NCI-H1417 treated with DMSO at 0.1 percent for 48 hours (cell line): ENCODE data around the gene PQBP1.
A peak's percentile ranks its signal among the peaks of the same experiment; 100 is the strongest.
"Not testable (repeated sequence)": the region's sequence is repeated elsewhere in the genome, so short reads cannot be mapped to it uniquely, and the experiment has no call there.

Source experiments
- DNase-seq: peaks from one replicate; lab custom pipeline; 2025; lab: John Stamatoyannopoulos, UW

Gene PQBP1, protein sequence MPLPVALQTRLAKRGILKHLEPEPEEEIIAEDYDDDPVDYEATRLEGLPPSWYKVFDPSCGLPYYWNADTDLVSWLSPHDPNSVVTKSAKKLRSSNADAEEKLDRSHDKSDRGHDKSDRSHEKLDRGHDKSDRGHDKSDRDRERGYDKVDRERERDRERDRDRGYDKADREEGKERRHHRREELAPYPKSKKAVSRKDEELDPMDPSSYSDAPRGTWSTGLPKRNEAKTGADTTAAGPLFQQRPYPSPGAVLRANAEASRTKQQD

DNA sequence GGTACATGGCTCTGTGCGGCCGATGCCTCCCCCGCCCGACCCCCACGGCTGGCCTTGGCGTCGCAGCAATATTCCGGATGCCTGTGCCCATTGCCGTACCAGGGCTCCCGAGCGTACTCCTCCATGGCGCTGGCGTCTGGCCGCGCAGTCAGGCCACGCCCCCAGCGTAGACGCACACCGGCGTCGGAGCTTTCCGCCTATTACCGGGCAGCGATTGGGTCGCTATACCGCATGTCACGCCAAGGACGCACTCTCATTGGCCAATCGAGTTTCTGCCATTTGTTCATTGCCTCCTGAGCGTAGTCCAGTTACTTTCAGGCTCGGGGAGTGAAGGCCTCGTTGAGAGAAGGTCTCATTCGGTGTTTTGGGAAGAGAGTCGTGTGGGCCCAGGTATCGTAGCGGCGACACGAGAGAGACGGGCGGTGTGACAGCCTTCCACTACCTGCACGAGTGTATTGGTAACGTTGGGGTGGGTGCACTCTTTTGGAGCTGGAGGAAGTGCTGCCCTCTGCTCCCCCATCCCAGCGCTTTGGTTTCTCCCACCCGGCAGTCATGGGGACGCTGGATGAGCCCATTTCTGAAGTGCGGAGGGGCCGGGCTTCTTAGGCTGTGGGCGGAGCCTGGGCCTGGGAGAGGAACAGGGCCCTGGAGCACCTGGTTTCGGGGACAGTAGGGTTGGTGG is at the start of gene PQBP1, which contains the start of gene TIMM17B:
PQBP1 (plus strand) TSS at position 306 of the 682 bp plus-strand sequence. CDS start 580 bp downstream, outside the sequence.
TIMM17B (minus strand) TSS at position 144 of the 682 bp plus-strand sequence; CDS start at position 125, 19 bp downstream.
- DNase-seq: peak; percentile 78

GRCh38 chrX:48848847-48849246 is 48.9 kb upstream of the PQBP1 start:
- DNase-seq: no peak

- DNase-seq: no peak
Measured at GRCh38 chrX:48852857-48853256, 44.9 kb upstream of the PQBP1 start.

- DNase-seq: not testable (repeated sequence)
Measured at GRCh38 chrX:48853494-48853893, 44.2 kb upstream of the PQBP1 start.

GRCh38 chrX:48854121-48854804 is 43.5 kb upstream of the PQBP1 start:
- DNase-seq: not testable (repeated sequence)

DNA sequence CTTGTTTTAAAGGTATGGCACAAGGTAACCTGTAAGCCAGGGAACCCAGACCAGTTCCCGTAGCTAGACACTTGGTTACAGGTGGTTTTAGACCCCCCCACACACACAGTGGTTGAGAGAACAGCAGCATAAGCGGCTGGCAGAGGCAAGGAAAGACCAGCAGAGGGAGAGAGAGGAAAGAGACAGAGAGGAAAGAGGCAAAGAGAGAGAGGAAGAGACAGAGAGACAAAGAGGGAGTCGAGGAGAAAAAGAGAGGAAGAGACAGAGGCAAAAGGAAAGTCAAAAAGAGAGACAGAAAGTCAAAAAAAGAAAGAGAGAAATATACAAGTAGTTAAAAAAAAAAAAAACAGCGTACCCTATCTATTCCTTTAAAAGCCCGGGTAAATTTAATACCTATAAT is 42.8 kb upstream of the PQBP1 start:
- no peak for DNase-seq

- no peak for DNase-seq
Measured at GRCh38 chrX:48864210-48864609, 33.5 kb upstream of the PQBP1 start.

GRCh38 chrX:48872017-48872416 is 25.7 kb upstream of the PQBP1 start:
- DNase-seq: not testable (repeated sequence)

DNA sequence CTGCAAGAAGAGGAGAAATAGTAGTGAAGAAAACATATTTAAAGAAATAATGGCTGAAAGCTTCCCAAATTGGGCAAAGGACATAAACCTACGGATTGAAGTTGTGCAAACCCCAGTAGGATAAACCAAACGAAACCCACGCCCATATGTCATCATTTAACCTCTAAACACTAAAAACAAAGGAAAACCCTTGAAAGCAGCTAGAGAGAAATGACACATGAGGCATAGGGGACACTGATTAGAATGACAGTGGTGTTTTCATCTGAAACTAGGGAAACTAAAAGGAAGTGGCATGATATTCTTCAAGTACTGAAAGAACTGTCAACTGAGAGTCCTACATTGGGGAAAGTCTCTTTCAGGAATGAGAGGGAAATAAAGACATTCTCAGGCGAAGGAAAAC is 20.8 kb upstream of the PQBP1 start:
- DNase-seq: not testable (repeated sequence)

- no peak for DNase-seq
Measured at GRCh38 chrX:48883729-48884128, 14.0 kb upstream of the PQBP1 start.

- not testable (repeated sequence) for DNase-seq
Measured at GRCh38 chrX:48886586-48886985, 11.1 kb upstream of the PQBP1 start.

- DNase-seq: no peak
Measured at GRCh38 chrX:48890296-48890925, 7.3 kb upstream of the PQBP1 start.

DNA sequence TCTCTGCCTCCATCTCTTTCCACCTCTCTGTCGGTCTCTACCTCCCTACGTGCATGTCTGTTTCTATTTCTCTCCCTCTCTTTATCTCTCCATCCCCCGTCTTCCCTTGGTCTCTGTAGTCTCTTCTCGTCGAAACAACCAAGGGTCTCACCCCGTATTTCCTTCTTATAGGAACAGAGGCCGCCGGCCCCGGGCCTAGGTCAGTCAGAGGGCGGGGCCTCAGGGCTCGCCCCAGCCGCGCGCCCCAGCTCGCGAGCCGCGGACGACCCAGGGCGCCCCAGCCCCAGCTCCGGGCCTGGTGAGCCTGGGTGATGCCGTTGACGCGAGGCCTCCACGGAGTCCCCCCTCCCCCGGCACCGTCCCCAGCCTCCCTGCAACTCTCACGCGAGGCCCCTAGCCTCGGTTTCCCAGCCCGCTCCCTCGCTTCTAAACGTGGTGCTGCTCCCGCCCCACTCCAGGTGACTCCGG is 6.8 kb upstream of the PQBP1 start:
- DNase-seq: no peak

DNA sequence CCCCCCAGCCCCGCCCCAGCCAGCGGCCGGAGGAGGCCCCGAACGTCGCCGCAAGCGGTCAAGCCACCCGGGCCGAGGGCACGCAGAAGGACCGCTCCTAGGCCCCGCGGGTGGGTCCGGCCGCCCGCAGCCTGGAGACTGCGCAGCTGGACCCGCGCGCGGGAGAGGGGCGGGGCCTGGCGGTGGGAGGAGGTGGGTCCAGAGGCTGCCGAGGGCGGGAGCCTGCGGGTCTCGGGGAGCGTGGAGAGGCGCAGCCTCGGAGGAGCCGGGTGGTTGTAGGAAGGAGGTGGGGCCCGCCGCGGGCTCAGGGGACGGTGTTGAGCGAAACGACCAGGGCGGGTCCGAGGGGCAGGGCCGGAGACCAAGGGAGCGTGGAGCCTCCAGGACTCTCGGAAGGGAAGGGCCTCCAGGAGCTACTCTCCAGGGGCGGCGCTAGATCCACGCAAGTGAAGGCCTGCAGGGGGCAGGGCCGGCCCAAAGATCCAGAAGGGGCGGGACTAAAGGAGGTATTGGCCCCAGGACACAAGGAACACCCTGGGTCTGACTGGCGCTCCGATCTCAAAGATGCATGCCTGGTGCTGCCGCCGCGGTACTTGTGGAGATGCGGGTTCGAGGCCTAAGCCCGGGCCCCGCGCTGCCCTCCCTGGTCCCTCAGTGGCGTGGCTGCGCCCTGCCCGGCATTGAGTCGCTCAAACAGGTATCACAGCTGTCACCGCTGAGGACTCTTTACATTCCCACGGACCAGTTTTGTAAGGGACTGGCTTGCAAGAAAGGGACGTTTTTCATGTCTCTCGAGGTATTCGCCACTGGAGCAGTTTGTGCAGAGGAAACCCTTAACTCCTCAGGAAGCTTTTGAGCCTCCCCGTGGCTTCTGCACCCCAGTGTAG is 6.1 kb upstream of the PQBP1 start:
- peak; percentile 39 for DNase-seq

DNA sequence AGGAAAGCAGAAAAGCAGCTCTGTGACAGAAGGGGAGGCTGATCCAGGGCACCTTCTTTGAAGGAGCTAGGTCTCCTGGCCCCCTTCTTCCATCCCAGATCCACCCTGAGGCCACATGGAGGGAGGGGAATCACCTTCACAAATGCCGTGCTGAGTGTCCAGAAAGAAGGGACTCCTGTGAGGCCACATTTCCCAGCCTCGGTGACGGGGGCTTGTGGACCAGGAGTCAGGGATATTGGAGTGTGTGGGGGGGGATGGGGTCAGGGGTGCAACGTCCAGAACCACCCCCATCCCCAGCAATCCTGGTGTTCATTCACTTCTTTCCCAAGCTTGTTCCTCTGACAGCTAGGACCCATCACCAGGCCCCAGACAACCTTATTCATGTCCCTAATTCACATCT is 4.8 kb upstream of the PQBP1 start:
- no peak for DNase-seq

DNA sequence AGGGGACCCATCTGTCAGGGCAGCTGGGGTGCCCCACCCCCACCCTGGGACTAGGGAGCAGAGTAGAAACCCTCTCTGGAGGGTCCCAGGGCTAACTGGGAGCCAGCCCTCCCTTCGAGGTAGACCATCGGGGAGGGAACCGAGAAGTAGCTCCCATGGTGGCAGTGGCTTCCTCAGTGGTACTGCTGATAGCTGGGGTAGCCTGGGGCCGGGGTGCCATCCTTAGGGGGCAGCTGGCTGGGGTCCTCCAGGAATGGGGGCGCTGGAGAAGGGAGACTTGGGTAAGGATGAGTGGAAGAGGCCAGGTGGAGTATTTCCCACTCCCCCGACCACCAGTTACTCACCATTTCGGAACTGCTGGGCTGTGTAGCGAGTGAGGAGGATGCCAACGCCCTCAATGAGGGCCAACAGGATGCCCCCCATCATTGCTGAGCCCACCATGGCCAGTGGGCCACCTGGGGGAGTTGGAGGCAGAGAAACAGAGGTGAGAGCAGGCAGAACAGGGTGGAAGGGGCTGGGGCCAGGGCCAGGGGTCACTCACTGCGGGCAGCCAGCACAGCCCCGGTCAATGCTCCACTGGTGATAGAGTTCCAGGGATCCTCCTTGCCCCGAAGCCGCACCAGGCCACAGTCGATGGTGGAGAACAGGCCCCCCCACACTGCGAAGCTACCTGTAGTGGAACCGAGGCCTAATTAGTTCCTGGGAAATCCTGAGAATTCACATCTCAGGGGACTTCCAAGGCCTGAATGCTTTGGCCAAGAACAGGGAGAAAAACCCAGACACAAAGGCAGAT is 4.0 kb upstream of the PQBP1 start:
- no peak for DNase-seq

- no peak for DNase-seq
Measured at GRCh38 chrX:48894891-48895290, 2.8 kb upstream of the PQBP1 start.

DNA sequence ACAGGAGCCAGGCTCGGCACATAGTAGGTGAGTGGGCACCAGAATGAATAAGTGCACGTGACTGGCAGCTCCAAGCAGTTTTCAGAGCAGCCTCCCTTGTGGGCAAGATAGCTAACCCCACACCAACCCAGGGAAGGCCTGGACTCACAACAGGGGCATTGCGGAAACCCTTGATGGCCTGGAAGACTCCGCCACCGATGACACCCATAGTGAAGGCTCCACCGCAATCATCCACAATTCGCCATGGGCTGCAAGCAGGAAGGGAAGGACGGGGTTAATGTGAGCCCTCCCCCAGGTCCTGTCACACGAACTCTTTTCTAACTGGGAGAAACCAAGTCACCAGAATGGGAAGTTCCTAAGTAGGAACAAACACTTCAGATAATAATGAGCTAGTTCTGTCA is 1.1 kb upstream of the PQBP1 start:
- no peak for DNase-seq

- DNase-seq: peak; percentile 27
Measured at GRCh38 chrX:48897157-48897624, 539 bp upstream of the PQBP1 start.

GRCh38 chrX:48899078-48899410 is 1.3 kb downstream of the PQBP1 start:
- DNase-seq: no peak
